Stimulated activated CD4-positive, alpha-beta T cell treated with anti-CD3 and anti-CD28 coated beads, Interleukin-15, amount 100 ng/mL, for 48 hours (primary cell): ENCODE results near the gene IGFN1.
"Not testable (repeated sequence)": the region's sequence is repeated elsewhere in the genome, so short reads cannot be mapped to it uniquely, and the experiment has no call there.

Experiments used
- DNase-seq, 2 donors: peaks; one replicate each; pipeline ENCODE4 v3.0.0-alpha.2; 2020; ENCODE audit warnings: low read depth in 2 of 2

IGFN1 gene

DNA sequence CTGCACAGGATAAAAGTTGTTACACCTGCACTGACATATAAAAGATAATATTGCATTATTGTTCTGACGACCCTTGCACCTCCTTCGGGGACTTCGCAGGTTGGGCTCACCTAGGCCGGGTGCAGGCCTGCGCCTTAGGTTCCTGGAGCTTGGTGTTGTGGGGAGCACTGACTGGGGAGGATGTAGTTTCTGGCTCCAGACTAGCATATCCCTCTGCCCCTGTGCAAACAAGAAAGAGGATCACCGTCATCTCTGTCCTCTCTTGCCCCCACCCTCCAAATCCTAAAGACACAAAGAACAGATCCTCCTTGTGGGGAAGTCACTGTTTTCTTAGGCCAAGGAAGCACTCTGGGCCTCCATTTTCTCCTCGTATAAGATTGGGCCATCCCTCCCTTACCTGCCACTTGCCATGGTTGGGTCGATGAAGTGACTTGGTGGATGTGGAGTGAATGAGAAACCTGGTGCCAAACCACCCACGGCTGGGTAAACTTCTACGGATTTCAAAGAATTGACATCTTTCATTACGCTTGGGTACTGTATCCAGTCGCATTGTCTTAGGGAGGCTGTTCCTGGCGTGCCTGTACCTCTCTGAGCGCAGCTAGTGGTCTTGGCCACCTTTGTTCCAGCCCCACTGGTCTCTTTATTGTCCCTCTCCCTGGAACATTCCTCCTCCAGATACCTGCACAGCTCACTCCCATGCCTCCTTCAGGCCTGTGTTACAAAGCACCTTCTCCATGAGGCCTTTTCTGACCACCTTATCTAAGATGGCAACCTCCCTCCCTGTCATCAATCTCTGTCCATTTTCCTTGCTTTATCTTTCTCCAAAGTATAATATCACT lies 58.3 kb downstream of the IGFN1 start:
- DNase-seq = no peak

DNA sequence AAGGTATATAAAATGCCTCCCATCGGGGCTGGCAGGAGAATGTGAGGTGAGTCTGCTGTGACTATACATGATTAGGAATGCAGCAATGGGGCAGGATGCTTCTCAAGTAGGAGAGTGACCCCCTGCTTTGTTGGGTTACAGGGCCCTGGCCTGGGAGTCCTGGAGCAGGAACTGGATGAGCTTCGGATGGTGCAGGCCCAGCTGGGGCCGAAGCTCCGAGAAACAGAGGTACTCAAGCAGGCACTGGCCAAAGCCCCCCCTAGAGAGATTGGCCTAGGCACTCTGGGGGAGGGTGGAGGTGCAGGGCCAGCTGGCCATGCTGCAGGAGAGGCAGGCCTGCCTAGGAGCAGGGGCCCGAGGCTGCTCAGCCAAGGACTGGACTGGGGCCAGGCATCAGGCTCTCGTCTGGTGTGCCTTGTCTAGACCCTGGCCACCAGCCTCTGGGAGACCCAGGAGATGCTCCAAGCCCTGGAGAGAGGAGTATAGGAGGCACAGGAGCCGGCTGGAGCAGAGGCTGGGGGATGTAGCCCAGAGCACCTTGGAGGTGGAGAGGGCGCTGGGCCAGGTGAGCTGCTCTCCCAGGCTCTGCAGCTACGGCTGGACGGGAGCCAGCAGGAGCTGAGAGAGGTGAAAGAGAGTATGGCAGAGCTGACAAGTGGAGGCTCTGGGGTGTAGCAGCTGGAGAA lies 59.8 kb downstream of the IGFN1 start:
- no peak for DNase-seq

DNA sequence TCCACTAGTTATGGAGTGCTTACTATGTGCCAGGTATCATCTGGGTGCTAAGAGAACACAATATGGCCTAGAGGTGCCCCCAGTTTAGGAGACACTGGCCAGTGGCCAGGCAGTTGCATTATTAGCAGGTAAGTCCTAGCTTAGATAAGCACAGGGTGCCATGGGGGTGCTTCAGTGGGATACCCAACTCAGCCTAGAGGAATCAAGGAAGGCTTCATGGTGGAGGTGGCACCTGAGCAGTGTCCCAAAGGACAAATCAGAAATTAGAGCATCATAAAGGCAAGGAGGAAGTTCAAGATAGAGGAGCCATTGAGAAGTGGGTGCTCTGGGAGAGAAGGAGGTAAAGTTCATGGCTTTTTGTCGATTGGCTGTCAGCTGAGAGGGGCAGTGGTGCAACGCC lies 60.8 kb downstream of the IGFN1 start:
- DNase-seq = no peak

DNA sequence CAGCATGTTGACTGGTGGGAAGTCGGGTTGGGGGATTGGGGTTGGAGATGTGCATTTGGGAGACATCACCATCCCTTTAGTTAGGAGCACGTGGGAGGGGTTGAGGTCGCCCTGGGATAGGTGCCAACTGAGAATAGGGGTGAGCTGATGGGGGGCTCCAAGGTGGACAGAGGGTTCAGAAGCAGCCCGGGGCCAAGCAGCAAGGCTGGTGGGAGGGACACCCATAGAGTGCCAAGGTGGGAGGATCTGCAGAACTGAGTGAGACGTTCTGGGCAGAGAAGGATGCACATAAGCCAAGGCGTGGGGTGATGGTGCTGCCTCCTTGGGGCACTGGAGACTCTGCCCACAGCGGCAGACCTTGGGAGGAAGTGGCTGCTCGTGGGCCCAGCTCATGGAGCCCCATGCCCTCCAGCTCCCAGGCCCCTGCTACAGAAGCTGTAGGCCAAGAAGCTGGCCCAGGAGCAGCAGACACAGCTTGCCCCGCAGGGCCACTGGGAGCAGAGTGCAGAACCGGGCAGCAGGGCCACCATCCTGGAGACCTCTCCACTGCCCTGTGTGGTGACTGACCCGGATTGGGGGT lies 61.3 kb downstream of the IGFN1 start:
- no peak for DNase-seq

DNA sequence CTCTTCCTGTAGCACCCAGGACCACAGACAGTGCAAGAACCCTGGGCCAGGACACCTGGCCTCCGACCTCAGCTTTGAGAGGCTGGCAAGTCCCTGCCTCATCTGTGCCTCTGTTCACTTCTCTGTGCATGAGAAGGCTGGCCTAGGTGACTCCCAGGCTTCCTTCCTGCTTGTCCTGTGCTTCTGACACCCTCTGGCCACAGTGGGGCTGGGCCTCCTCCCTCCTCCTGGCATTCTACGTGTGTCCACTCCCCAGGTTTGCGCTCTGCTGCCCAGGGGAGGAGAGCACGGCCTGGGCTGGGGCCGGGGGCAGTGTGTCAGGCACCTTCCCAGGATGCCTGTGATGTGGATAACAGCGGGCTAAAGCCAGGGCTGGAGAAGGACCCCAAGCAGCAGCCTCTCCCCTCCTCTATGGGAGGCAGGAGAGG lies 62.3 kb downstream of the IGFN1 start:
- DNase-seq = no peak

DNA sequence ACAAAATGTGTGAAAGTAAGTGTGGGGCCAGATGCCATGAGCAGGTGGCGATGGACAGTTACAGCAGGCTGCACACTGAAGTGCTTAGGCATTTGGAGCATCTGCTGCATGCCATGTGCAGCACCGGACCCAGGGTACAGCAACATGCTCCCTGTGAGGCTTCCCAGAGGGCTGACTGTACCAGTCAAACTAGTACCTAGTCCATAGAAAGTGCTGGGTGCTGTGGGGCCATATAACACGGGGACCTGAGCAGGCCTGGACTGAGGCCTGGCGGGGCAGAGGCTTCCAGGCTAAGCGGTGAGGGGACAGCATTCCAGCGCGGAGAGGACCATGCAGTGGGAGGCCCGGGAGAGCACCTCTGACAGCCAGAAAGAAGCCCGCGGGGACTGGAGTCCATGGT lies 62.8 kb downstream of the IGFN1 start:
- no peak for DNase-seq

DNA sequence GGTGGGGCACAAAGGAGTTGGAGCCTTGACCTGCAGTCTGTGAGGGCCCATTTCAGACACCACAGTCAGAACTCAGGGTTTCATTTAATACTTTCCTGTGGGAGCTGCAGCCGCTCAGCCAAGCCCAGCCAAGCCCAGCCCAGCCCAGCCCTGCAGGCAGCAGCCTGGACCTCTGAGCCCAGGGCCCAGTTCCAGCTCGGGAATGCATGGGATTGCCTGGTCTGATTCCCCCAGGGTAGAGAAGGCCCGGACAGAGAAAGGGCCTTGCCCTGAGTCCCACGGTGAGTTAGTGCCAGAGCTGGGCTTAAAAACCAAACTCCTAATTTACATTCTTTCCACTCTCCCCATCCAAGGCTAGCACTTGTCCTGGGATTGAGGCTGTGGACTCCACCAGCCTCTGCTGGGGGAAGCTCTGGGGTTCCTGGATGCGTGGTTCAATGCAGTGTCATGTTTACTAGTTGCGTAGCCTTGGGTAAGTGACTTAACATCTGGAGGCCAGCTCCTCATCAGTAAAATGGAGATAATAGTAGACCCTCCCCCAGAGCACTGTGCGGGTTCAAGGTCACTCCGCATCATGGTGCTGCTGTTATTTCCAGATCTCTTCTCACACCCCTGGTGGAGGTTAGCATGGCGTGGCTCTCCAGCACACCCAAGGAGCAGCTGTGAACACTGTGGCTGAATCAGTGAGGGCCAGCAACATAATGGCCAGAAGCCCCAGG lies 63.4 kb downstream of the IGFN1 start:
- DNase-seq = no peak

DNA sequence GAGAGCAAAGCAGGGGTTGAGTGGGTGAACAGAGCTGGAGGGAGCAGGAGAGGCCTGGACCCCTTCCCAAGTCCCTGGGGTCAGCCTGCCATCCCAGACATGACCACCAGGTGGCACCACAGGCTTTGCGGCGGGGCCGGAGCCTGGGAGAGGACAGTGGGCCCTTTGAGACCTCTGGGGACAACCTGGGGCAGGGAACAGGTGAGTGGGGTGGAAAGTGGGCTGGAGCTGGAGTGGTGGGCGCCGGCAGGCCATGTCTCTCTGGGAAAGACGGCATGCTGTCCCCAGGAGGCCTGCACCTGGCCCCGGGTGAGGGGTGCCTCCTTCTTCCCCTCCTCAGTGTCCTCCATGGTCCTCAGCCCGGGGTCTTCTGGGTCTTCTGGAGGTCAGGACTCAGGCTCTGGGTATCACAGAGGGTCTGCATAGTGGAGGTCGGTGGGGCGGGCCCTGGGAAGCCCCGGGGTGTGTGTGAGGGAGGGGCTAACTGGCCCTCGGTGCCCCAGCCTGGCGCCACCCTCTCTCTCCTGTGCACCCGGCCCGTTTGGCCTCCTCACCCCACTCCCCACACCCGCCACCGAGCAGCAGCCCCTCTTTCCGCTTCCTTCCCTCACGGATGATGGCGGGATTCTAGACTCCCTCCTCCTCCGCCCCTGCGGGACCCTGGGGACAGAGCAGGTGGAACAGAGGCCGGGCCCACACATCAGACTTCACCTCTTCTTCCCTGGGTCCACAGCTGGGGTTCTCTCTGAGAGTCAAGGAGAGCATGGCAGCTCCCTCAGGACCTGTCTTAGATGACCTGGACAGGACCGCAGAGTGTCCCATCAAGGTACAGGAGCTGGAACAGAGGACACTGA lies 64.2 kb downstream of the IGFN1 start:
- DNase-seq = peak; percentile 43 to 59

DNA sequence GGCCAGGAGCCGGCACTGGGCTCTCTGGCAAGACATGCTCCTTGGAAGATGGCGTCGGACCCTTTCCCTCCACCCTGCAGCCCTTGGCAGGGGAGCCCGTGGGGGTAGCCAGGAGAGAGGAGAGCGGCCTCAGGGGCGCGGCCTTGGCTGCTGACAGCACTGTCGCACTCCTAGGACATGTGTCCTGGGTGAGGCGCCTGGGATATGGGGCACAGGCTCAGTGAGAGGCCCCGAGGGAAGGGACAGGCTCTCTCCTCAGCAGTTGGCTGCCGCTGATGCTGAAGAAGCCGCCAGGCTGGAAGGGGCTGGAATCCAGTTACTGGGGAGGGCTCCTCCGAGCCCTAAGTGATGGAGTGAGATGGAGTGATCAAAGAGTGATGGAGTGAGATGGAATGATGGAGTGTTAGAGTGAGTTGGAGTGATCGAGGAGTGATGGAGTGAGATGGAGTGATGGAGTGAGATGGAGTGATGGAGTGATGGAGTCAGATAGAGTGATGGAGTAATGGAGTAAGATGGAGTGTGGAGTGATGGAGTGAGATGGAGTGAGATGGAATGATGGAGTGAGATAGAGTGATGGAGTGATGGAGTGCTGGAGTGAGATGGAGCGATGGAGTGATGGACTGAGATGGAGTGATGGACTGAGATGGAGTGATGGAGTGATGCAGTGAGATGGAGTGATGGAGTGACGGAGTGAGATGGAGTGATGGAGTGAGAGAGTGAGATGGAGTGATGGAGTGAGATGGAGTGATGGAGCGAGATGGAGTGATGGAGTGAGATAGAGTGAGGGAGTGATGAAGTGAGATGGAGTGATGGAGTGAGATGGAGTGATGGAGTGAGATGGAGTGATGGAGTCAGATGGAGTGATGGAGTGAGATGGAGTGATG lies 65.1 kb downstream of the IGFN1 start:
- DNase-seq = no peak

DNA sequence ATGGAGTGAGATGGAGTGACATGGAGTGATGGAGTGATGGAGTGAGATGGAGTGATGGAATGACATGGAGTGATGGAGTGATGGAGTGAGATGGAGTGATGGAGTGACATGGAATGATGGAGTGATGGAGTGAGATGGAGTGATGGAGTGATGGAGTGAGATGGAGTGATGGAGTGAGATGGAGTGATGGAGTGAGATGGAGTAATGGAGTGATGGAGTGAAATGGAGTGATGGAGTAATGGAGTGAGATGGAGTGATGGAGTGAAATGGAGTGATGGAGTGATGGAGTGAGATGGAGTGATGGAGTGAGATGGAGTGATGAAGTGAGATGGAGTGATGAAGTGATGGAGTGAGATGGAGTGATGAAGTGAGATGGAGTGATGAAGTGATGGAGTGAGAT lies 67.5 kb downstream of the IGFN1 start:
- DNase-seq = not testable (repeated sequence)

DNA sequence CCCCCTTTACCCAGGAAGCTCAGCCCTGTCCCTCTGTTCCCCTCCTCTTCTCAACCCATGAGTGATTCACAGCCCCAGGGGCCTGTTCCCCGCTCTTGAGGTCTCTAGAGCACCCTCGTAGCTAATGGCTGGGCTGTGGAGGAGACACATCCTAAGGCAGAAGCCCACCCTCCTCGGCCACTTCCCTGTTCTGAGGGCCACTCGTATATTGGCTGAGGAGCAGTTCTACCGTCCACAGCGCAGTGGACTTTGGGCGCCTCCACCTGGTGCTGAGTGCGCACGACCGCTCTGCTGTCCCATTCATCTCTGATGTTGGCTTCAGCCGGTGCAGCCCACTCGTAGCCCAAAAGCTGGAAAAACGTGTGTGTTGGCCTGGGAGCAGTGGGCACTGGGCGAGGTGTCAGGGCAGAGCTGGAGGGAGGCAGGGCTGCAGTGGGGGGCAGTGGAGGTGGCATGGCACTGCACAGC lies 68.2 kb downstream of the IGFN1 start:
- no peak for DNase-seq

DNA sequence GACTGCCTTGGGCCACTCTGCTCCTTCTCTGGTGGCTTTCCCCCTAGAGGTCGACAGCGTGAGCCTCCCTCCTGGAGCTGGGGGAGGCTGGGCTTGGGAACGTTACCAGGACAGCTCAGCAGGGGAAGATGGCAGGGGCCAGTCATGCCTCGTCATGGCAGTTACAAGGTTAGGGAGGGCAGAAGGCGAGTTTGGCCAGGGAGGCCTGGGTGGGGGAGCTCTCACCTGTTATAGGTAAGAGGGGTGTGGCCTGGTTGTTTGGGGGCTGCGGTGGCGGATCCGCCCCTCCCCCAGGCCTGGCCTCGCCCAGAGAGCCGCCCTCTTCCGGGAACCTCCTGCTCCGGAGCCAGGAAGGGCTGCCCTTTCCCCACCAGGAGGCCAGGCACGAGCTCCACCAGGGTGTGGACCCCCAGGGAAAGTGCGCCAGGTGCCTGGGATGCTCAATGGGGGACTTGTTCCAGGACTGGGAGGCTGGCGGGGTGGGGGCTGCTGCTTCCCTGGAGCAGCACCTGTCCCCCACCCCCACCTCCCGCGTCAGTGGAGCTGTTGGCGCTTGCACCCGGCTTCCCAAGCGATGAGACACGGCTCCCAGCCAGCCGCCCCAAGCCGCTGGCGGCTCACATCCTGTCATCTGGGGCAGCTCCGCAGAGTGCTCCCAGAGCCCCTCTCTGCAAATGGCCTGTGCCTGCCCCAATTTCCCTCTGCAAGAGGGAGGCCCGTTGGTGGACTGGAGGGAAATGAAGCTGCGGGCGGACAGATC lies 69.0 kb downstream of the IGFN1 start:
- no peak for DNase-seq

DNA sequence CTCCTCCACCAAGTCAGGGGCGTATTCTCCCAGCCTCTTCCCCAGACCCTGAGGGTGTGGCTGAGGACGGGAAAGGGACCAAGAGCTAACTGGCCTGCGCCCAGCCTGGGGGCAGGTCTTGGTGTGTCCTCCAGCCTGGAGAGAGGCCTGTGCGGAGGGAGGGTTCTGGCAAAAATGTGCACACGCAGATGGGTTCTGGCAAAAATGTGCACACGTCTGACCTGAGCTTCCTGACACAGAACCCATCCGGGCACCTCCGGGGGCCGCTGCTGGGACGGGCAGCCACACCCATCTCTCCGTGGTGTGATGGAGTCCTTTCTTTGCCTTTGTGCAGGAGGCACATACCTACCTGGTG lies 69.6 kb downstream of the IGFN1 start:
- DNase-seq = no peak

DNA sequence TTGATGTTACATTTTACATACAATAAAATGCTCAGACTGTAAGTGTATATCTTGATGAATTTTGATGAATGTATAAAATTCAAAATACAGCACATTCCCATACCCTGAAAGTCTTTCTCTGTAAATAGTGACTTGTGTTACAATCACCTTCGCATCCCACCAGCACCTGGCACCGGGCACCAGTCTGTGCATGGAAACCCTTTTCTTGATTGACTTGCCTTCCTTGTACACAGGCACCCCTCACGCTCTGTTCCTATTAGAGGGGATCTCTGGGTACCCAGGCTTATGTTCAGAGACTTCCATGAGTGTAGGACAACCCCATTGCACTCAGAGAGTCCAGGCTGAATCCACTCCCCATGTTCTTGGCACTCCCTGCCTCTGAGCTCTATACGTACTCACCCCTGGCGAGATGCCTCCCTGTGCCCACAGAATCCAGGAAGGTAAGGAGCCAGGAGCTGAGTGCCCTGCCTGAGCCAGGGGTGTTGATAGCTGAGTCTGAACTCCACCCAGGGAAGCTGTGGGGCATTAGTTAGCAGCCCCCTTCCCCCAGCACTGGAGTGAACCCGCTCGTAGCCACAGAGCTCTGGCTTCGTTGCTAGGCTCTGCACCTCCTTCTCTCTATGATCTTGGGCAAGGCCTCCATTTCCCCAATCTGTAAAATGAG lies 70.2 kb downstream of the IGFN1 start:
- no peak for DNase-seq

DNA sequence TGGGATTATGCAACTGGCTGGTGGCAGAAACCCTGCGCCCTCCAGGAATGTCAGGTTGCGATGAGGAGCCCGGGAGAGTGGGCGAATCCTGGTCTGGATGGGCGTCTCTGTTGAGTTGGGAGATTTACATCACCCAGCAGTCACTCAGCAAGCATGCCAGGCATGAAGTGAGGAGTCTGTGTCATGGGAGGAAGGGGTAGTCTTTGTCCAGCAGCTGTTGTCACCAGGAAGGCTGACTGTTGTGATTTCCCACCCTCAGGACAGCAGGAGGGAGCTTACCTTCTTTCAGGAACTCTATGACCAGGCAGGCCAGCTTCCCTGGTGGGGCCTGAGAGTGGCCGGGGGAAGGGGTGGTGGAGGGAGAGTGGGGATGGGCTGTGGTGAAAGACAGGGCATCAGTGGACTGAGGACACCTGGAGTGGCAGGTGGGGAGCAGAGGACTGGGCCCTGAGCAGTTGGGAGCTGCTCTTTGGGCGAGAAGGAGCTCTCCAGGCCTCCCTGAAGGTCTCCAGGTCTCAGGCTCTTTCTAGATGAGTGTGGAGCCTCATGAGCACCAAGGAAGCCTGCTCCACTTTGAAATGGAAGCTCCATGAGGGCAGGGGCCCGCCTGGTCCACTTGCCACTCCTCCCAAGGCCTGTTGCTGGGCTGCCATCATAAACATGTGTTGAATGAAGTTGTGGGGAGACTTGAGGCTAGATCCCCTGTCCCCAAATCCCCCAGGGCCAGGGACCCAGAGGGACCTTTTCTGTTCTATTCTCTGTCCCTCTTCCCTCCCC lies 71.3 kb downstream of the IGFN1 start:
- no peak for DNase-seq

DNA sequence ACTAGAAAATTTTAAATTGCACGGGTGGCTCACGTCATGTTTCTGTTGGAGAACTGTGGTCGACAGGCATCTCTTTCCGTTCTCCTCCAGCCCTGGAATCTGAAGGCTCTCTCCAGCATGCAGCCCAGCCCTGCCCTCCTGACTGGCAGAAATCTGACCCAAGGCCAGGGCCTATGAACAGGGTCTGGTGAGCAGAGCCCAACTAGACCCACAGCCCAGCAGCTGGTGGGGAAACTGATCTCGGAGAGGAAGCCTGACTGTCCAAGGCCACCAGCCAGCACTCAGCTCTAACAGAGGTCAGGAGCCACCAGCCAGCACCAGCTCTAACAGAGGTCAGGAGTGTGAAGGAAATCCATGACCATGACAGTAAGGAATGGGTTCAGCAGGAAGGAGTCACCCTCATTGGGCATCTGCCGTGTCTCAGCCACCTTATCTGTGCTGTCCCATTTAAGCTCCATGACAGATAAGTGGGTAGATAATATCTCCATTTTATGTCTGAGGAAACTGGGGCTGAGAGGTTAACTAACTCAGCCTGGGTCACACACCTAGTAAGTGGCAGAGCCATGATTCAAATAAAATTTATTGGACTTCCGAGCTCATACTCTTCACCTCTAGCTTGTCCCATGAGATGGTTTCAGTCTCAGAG lies 72.5 kb downstream of the IGFN1 start:
- DNase-seq = no peak

DNA sequence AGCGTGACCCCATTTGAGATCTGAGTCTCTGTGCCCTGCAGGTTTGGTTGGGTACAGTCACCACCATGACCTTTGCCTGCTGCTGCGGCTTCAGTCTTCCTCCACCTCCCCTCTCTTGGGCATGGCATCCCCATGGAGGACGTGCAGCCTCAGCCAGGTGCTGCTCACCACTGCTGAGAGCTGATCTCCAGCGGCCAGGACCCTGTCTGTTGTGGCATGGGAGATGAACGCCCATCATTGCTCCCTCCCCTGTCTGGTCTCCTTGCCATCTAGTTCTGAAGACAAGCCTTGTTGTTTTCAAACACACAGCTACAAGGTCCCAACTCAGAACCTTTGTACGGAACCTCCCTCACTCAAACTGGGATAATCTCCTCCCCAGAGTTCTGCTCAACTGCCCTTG lies 73.4 kb downstream of the IGFN1 start:
- DNase-seq = no peak

DNA sequence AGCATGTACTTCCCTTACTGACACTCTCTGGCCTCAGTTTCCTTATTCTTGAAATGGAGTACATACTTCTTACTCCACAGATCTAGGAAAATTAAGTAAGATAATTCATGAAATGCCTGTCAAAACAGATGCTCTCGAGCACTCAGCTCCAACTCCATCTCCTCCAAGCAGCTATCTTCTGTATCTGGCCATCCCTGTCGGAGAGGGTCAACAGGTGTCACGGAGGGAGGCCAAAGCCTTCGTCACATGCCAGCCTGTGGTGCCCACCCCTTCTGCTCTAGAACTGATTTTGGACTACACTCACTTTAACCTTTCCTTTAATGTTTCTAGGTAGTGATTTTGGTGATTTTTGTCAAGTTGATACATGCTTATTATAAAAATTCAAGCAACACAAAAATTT lies 73.9 kb downstream of the IGFN1 start:
- no peak for DNase-seq
